A549 (cell line): ENCODE results near the gene TSPAN19.

Experiments
- JUN ChIP-seq, 2 experiments: fragments of >200 bp; sonication (Bioruptor Twin); formaldehyde crosslinking; IDR thresholded peaks; 2 replicates in 1 of 2; 3 replicates in 1 of 2; pipeline ENCODE4 v1.6.1; 2016 to 2017
- KDM1A ChIP-seq: fragments of 200-600 bp; sonication (generic); IDR thresholded peaks from 2 replicates; pipeline ENCODE4 v1.6.1; 2016; ENCODE audit warnings: low read depth, mild to moderate bottlenecking
- MAFK ChIP-seq: fragments of 450-650 bp; IDR thresholded peaks from 2 replicates; pipeline ENCODE4 v1.6.1; 2014; ENCODE audit not compliant: partially characterized antibody
- NFE2L2 ChIP-seq: fragments of 150-350 bp; conservative IDR thresholded peaks from 2 replicates; pipeline ENCODE4 v1.6.1; 2014; ENCODE audit warnings: low read length
- REST ChIP-seq: fragments of 200-600 bp; sonication (generic); IDR thresholded peaks from 2 replicates; pipeline ENCODE4 v1.6.1; 2016; ENCODE audit warnings: antibody characterized with exemption, mild to moderate bottlenecking, moderate library complexity
- TP53 ChIP-seq: fragments of 250-450 bp; sonication (Bioruptor Pico); IDR thresholded peaks from 2 replicates; pipeline ENCODE4 v1.5.0; 2021; ENCODE audit warnings: mild to moderate bottlenecking, moderate library complexity
- TF ChIP-seq, protein P1 (sequence below): fragments of >200 bp; sonication (Bioruptor Twin); formaldehyde crosslinking; IDR thresholded peaks from 3 replicates; pipeline ENCODE4 v1.5.1; 2016
- TF ChIP-seq, protein P2 (sequence below): fragments of 450-650 bp; IDR thresholded peaks from 2 replicates; pipeline ENCODE4 v1.6.1; 2014; ENCODE audit warnings: antibody characterized with exemption

- TF ChIP-seq JUN (IDR thresholded peaks at IDR 0.05), result no peak
- TF ChIP-seq, protein P1, sequence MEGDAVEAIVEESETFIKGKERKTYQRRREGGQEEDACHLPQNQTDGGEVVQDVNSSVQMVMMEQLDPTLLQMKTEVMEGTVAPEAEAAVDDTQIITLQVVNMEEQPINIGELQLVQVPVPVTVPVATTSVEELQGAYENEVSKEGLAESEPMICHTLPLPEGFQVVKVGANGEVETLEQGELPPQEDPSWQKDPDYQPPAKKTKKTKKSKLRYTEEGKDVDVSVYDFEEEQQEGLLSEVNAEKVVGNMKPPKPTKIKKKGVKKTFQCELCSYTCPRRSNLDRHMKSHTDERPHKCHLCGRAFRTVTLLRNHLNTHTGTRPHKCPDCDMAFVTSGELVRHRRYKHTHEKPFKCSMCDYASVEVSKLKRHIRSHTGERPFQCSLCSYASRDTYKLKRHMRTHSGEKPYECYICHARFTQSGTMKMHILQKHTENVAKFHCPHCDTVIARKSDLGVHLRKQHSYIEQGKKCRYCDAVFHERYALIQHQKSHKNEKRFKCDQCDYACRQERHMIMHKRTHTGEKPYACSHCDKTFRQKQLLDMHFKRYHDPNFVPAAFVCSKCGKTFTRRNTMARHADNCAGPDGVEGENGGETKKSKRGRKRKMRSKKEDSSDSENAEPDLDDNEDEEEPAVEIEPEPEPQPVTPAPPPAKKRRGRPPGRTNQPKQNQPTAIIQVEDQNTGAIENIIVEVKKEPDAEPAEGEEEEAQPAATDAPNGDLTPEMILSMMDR, result no peak
- TF ChIP-seq TP53 (CRISPR knock-in tag), result no peak
- no peak for TF ChIP-seq KDM1A
- no peak for TF ChIP-seq REST
- TF ChIP-seq, protein P2, sequence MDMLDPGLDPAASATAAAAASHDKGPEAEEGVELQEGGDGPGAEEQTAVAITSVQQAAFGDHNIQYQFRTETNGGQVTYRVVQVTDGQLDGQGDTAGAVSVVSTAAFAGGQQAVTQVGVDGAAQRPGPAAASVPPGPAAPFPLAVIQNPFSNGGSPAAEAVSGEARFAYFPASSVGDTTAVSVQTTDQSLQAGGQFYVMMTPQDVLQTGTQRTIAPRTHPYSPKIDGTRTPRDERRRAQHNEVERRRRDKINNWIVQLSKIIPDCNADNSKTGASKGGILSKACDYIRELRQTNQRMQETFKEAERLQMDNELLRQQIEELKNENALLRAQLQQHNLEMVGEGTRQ, result no peak
- no peak for TF ChIP-seq NFE2L2
- TF ChIP-seq MAFK, result no peak
Measured at GRCh38 chr12:84986586-84986985, 49.5 kb downstream of the TSPAN19 start.
